ENCODE data around the gene BICD1. TPM values are rescaled to one million over a fixed set of nuclear protein-coding genes. Genes with fewer than 3 reads are reported as not detected.

BICD1 gene
- total RNA-seq, 2 donors from 2014 or later, result 14.3 to 15.3 TPM

DNA sequence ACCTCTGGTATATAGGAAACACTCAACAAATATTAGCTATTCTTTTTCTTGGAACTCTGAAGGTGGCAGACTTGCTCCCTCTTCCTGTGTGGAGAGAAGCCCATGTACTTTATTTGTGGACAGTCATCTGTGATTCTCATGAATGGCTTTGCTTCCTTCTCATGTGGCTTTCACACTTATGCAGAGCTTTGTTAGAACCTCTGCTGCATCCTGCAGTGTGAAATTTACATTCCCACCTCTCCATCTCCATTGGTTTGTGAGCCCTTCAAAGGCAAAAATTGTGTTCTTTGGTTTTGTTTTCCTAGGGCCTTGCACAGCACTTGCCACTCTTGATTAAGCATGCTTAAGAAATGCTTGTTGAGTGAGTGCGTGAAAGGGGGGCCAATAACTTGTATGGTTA, 51.9 kb downstream of the BICD1 start:
- no peak for ATAC-seq (replicated peaks in 1 of 2)
- no peaks in the 10 kb centered on the region for H3K9me3 Mint-ChIP-seq

DNA sequence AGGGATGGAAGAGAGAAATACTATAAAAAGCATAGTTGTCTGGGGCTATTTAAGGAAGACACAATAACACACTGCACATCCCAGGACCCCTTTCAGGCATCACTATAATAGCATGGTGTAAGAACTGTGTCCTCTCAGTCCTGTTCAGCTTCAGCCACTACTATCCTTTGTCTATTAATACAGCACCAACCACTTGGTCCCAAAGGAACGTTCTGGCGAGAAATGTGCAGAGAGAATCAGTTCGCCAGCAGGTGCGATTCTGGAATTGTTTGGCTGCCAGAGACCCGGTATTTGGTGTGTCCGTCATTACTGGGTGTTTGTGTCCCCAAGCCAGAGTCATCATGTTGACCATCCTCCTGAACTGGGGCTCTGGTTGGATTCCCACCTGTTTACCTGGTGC, 52.7 kb downstream of the BICD1 start:
- Mint-ChIP-seq H3K9me3 (no peaks in the 10 kb centered on the region), H3K36me3 (ENCODE audit: insufficient read depth in 2 of 2) (no peaks in the 10 kb centered on the region), H3K4me3 (no peak overlapping the region), H3K27me3 (ENCODE audit: low read depth) (no peaks in the 10 kb centered on the region), H3K4me1 (ENCODE audit: low read depth) (peaks cover 9% of the 10 kb centered on the region), H3K27ac (no peak overlapping the region)
- no peak for DNase-seq
- ATAC-seq (replicated peaks in 1 of 2), result no peak

More for the DNA sequence above, 51.9 kb downstream of the BICD1 start:
- peaks cover 9% of the 10 kb centered on the region for H3K4me1 Mint-ChIP-seq (ENCODE audit: low read depth)
- DNase-seq, result no peak
- H3K27ac Mint-ChIP-seq, result no peak overlapping the region
- H3K27me3 Mint-ChIP-seq (ENCODE audit: low read depth), result no peaks in the 10 kb centered on the region
- no peak overlapping the region for H3K4me3 Mint-ChIP-seq
- H3K36me3 Mint-ChIP-seq (ENCODE audit: insufficient read depth in 2 of 2), result no peaks in the 10 kb centered on the region

DNA sequence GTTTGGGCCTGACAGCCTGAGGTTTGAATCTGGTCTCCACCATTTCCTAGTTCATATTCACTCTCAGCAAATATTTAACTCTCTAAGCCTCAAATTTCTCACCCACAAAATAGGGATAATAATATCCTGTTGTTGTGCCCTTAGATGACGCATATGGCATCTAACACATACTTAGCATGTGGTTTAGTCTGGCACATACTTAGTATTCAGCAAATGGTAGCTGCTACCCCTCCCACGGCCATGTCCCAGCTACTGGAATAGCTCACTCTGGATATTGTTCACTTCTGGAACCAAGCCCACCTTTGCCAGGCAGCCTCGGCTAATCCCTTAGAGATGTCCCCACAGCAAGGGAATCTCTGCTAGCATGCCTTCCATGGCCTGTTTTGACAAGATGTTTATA, 53.3 kb downstream of the BICD1 start:
- H3K9me3 Mint-ChIP-seq, result no peaks in the 10 kb centered on the region
- ATAC-seq (replicated peaks in 1 of 2), result no peak
- no peak overlapping the region for H3K4me3 Mint-ChIP-seq
- peaks cover under 1 to 3% of the 10 kb centered on the region in 2 donors for H3K36me3 Mint-ChIP-seq (ENCODE audit: insufficient read depth in 2 of 2)
- H3K27me3 Mint-ChIP-seq (ENCODE audit: low read depth), result no peaks in the 10 kb centered on the region
- H3K4me1 Mint-ChIP-seq (ENCODE audit: low read depth), result peaks cover 9% of the 10 kb centered on the region
- DNase-seq, result no peak
- H3K27ac Mint-ChIP-seq, result no peak overlapping the region

DNA sequence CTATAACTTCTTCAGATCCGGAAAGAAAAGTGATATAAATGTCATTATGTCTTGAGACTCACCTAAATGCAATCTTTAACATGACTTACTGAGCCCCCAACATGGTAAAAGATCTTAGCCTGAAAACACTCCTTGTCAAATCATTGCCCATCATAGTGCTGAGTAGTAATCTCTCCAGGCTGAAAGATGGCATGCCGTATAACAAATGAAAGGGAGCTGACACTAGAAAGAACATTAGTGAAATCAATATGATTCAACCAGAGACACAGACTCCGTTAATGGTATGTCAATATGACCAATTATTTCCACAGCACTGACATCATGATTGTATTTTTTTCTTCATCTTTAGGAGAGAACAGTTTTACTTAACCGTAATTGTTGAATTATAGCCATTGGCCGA, 54.4 kb downstream of the BICD1 start:
- DNase-seq (no peak), ATAC-seq (replicated peaks in 1 of 2) (no peak)
- peaks cover 3 to 4% of the 10 kb centered on the region in 2 donors for H3K36me3 Mint-ChIP-seq (ENCODE audit: insufficient read depth in 2 of 2)
- no peaks in the 10 kb centered on the region for H3K9me3 Mint-ChIP-seq
- no peaks in the 10 kb centered on the region for H3K27me3 Mint-ChIP-seq (ENCODE audit: low read depth)
- H3K27ac Mint-ChIP-seq, result peak overlapping the region; percentile 16
- H3K4me1 Mint-ChIP-seq (ENCODE audit: low read depth), result peaks cover 9% of the 10 kb centered on the region
- no peak overlapping the region for H3K4me3 Mint-ChIP-seq

DNA sequence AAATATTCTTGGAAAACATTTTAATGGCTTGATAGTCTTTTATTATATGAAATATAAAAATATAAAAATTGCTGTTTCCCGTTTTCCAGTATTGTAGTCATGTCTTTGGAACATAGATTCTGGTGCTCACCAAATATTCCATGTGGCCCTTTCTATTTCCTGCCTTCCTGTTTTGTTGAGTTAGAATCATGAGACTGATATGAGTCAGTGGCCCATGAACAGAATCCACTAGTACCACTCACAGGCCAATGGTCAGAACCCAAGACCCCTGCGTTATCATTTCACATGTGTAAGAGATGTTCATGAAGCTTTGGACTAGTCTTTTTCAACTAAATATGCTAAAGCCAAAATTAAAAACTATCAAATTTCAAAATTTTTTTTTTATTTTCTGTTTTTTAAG, 56.9 kb downstream of the BICD1 start:
- Mint-ChIP-seq H3K9me3 (no peaks in the 10 kb centered on the region), H3K4me1 (ENCODE audit: low read depth) (peaks cover 9% of the 10 kb centered on the region), H3K27ac (no peak overlapping the region), H3K4me3 (no peak overlapping the region), H3K36me3 (ENCODE audit: insufficient read depth in 2 of 2) (peaks cover 4% of the 10 kb centered on the region in 2 donors), H3K27me3 (ENCODE audit: low read depth) (no peaks in the 10 kb centered on the region)
- no peak for DNase-seq
- no peak for ATAC-seq (replicated peaks in 1 of 2)

DNA sequence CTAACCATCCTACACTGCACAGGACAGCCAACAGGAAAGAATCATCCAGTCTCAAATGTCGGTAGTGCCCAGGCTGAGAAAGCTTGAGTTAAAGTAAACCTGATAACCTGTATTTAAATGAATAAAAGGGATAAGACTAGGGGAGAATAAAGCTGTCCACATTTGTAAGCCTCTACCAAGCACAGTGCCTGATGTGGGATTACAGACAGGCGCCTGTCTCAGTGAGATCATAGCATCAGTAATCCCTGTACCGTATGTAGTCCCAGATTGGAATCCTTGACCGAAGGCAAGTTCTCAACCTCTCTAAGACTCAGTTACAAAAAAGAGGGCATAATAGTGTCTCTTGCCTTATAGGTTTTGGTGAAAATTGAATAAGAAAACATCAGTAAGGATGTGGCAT, 59.9 kb downstream of the BICD1 start:
- Mint-ChIP-seq H3K4me1 (ENCODE audit: low read depth) (no peaks in the 10 kb centered on the region), H3K9me3 (no peaks in the 10 kb centered on the region), H3K27me3 (ENCODE audit: low read depth) (no peaks in the 10 kb centered on the region), H3K4me3 (no peak overlapping the region), H3K27ac (no peak overlapping the region), H3K36me3 (ENCODE audit: insufficient read depth in 2 of 2) (peaks cover 4% of the 10 kb centered on the region in 2 donors)
- ATAC-seq (replicated peaks in 1 of 2) (no peak), DNase-seq (no peak)

DNA sequence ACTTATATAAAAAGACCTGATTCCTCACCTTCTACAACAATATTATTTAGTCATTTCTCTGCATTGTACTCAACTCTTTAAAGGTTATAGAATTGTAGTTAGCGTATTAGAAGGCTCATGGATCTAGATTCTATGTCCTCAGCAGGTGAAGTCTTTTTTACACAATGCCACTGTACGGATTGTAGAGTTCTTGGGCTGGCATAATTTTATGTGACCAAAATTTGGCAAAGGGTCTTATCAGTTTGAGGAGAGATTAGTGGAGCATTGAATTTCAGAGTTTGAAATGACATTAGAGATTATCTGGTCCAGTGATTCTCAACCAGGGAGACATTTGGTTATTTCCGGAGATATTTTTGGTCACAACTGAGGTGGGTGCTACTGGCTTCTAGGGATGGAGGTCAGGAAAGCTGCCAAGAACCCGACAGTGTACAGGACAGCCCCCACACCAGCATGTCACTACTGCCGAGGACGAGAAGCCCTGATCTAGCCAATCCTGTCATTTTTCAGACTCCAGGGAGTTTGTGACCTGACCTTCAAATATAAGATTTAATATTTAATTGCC, 63.9 kb downstream of the BICD1 start:
- DNase-seq, result no peak
- Mint-ChIP-seq H3K36me3 (ENCODE audit: insufficient read depth in 2 of 2) (peaks cover 1 to 2% of the 10 kb centered on the region in 2 donors), H3K9me3 (no peaks in the 10 kb centered on the region), H3K4me1 (ENCODE audit: low read depth) (no peaks in the 10 kb centered on the region), H3K27me3 (ENCODE audit: low read depth) (no peaks in the 10 kb centered on the region), H3K27ac (no peak overlapping the region), H3K4me3 (no peak overlapping the region)
- ATAC-seq (replicated peaks in 1 of 2), result no peak

DNA sequence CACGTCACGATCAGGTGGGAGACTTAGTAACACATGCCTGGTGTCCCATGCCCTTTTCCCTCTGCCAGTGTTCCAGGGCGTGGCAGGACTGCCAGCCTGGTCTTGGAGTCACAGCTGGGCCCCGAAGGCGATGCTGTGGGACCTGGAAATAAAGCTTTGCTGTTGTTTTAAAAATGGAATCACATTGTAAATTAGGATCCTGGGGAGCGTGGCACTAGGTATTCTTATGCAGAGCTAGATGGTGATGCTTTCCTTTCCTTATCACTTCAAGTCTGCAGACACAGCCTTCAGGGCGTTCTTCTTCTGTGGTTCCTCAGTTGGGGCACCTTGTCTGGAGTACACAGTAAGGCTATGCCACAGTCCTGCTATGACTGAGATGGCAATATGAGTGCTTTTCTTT, 64.6 kb downstream of the BICD1 start:
- no peaks in the 10 kb centered on the region for H3K4me1 Mint-ChIP-seq (ENCODE audit: low read depth)

DNA sequence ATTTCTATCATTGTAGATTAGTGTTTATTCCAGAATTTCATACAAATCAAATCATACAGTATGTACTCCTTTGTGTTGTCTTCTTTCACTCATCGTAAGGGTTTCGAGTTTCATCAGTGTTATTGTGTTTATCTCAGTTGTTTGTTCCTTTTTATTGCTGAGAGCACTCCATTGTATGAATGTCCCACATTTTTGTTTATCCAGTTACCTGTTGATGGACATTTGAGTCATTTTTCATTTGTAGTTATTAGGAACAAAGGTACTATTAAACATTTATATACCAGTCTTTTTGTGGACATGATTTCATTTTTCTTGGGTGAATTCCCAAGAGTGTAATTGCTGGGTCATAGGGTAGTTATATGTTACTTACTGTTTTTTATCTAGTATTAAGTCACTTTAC, 70.0 kb downstream of the BICD1 start:
- Mint-ChIP-seq H3K27ac (no peak overlapping the region), H3K4me1 (ENCODE audit: low read depth) (no peaks in the 10 kb centered on the region), H3K9me3 (no peaks in the 10 kb centered on the region), H3K4me3 (no peak overlapping the region), H3K27me3 (ENCODE audit: low read depth) (no peaks in the 10 kb centered on the region), H3K36me3 (ENCODE audit: insufficient read depth in 2 of 2) (peaks cover 0 to 4% of the 10 kb centered on the region in 2 donors)
- DNase-seq (no peak), ATAC-seq (replicated peaks in 1 of 2) (no peak)

More for the DNA sequence above, 64.6 kb downstream of the BICD1 start:
- no peaks in the 10 kb centered on the region for H3K27me3 Mint-ChIP-seq (ENCODE audit: low read depth)
- no peaks in the 10 kb centered on the region for H3K9me3 Mint-ChIP-seq
- ATAC-seq (replicated peaks in 1 of 2), result no peak
- no peak overlapping the region for H3K27ac Mint-ChIP-seq
- no peak overlapping the region for H3K4me3 Mint-ChIP-seq
- DNase-seq, result no peak
- H3K36me3 Mint-ChIP-seq (ENCODE audit: insufficient read depth in 2 of 2), result peaks cover 0 to 5% of the 10 kb centered on the region in 2 donors

DNA sequence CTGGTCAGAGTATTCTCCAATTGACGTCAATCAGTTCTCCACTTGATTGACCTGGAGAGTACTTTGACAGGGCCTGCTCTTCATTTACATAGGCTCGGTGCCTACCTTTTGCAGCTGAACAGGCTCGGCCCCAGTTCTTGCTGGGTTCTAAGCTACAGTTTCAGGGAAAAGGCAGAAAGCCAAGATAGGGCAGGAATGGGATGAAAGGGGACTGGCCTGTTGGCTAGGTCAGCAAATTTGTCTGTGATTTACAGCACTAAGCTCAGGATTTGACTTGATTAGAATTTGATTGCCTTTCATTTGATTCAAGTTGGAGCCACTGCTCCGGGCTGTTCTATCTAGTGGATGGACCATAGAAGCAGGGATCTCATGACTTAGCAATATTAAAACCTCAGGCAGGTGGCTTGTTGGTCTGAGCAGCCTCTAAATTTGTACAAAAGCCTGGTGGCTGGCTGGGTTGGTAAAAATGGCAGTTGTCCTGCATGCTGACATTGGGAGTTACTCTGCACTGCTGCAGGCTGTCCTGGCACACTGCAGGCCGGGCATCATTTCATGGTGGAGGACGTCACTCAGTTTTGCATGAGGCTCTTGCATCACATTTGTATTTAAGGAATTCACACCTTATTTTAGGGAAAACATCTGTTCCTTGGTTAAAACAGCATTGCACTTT, 71.8 kb downstream of the BICD1 start:
- no peak for ATAC-seq (replicated peaks in 1 of 2)
- Mint-ChIP-seq H3K27me3 (ENCODE audit: low read depth) (no peaks in the 10 kb centered on the region), H3K4me3 (no peak overlapping the region), H3K9me3 (no peaks in the 10 kb centered on the region), H3K36me3 (ENCODE audit: insufficient read depth in 2 of 2) (peaks cover 0 to 4% of the 10 kb centered on the region in 2 donors), H3K27ac (no peak overlapping the region), H3K4me1 (ENCODE audit: low read depth) (no peaks in the 10 kb centered on the region)
- DNase-seq, result no peak

DNA sequence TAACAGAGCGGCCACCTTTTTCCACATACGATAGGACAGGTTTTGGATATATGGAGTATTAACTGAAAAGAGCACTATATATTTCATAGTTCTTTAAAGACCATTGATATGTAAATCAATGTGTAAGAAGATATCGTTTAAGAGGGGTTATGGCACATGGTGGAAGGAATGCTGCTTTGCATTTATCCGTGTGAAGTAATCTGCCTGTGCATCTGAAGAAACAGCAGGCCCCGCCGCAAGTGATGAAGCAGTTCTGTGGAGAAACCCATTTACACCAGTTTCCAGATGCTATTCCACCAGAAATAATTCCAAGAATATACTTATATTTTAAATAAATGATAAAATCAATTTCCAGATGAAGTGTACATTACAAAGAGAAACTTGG, 72.4 kb downstream of the BICD1 start:
- ATAC-seq (replicated peaks in 1 of 2), result no peak
- no peaks in the 10 kb centered on the region for H3K9me3 Mint-ChIP-seq
- H3K4me1 Mint-ChIP-seq (ENCODE audit: low read depth), result no peaks in the 10 kb centered on the region
- no peak for DNase-seq
- no peak overlapping the region for H3K27ac Mint-ChIP-seq
- H3K36me3 Mint-ChIP-seq (ENCODE audit: insufficient read depth in 2 of 2), result peaks cover 0 to 4% of the 10 kb centered on the region in 2 donors
- no peaks in the 10 kb centered on the region for H3K27me3 Mint-ChIP-seq (ENCODE audit: low read depth)
- no peak overlapping the region for H3K4me3 Mint-ChIP-seq

DNA sequence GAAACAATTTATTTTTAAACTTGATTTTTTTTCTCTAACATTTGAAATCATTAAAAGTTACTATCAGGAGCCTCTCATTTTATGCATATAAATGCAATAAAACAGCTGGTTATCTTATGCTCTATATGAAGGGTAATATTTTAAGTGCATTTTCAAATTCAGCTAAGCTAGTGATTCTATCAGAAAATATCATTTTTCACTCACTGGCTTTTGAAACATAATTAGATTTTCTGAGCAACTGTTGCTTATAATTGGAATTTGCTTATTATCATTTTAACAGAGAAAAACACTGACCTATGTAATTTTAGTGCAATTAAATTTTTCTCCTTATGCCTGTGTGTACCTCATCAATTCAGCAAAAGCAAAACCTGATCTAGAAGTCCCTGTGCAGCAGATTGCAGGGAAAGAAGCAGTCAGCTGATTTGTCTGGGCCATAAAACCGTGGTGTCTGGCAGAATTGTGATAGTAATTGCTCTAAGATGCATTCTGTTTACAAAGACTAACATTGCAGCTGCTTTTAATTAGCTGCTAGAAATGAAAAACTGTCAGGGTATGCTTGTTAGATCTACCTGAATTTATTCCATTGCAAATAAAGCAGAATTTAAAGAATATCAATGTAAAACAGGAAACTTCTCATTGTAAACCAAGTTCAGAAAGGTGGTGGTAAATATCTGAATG, 75.0 kb downstream of the BICD1 start:
- H3K36me3 Mint-ChIP-seq (ENCODE audit: insufficient read depth in 2 of 2), result no peaks in the 10 kb centered on the region
- no peak overlapping the region for H3K27ac Mint-ChIP-seq
- H3K4me1 Mint-ChIP-seq (ENCODE audit: low read depth), result no peaks in the 10 kb centered on the region
- H3K4me3 Mint-ChIP-seq, result no peak overlapping the region
- DNase-seq (no peak), ATAC-seq (replicated peaks in 1 of 2) (no peak)
- H3K27me3 Mint-ChIP-seq (ENCODE audit: low read depth), result no peaks in the 10 kb centered on the region
- H3K9me3 Mint-ChIP-seq, result no peaks in the 10 kb centered on the region

DNA sequence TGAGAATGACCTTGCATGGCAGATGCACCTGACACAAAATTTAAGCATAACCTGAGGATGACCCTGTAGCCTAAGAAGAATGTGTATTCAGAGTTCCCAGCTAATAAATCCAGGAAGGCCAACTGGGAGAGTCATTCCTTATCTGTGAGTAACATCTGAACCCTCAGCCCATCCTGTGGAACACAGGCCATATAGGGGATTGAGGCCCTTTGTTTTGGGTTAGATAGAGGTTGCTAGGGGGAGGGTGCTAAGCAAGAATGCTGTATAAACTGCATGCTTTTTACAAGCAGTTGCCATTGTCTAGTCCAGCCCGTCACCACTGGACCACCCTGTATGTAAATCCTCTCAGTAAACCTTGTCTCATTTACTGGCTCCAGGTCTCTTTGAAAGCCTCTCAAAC, 77.0 kb downstream of the BICD1 start:
- H3K9me3 Mint-ChIP-seq, result no peaks in the 10 kb centered on the region
- H3K4me3 Mint-ChIP-seq, result no peak overlapping the region
- DNase-seq, result no peak
- no peak for ATAC-seq (replicated peaks in 1 of 2)
- no peaks in the 10 kb centered on the region for H3K4me1 Mint-ChIP-seq (ENCODE audit: low read depth)
- H3K27ac Mint-ChIP-seq, result no peak overlapping the region
- no peaks in the 10 kb centered on the region for H3K36me3 Mint-ChIP-seq (ENCODE audit: insufficient read depth in 2 of 2)
- H3K27me3 Mint-ChIP-seq (ENCODE audit: low read depth), result no peaks in the 10 kb centered on the region
